Upper lobe of right lung (tissue), 1 donor: ENCODE measurements around the gene DNAJB2. TPM values are rescaled to one million over a fixed set of nuclear protein-coding genes. Genes with fewer than 3 reads are reported as not detected.

ENCODE experiments used
- ATAC-seq: fragments of 200-7000 bp; cut with Tn5 transposase; one replicate; pipeline ENCODE4 v1.9.1; 2020; ENCODE audit warnings: mild to moderate bottlenecking, moderate library complexity
- DNase-seq: peaks from one replicate; pipeline ENCODE4 v3.0.0-alpha.2; 2020
- H3K27ac ChIP-seq: fragments of 200-600 bp; one replicate; pipeline ENCODE4 v1.8.0; 2022
- H3K27me3 ChIP-seq: fragments of 200-600 bp; one replicate; pipeline ENCODE4 v1.8.0; 2022; ENCODE audit warnings: mild to moderate bottlenecking
- H3K36me3 ChIP-seq: fragments of 200-600 bp; one replicate; pipeline ENCODE4 v1.8.0; 2022
- H3K4me1 ChIP-seq: fragments of 200-600 bp; one replicate; pipeline ENCODE4 v1.8.0; 2022
- H3K4me3 ChIP-seq: fragments of 200-600 bp; one replicate; pipeline ENCODE4 v1.8.0; 2022; ENCODE audit warnings: mild to moderate bottlenecking
- H3K9me3 ChIP-seq: fragments of 200-600 bp; one replicate; pipeline ENCODE4 v1.8.0; 2022
- intact Hi-C: fragments of 100-400 bp; cut with DNase I; formaldehyde crosslinking; loops from one replicate; pipeline ENCODE4 v1.11.0; 2022
- total RNA-seq: library from RNA; stranded (reverse); fragmentation: NEBNext Ultra II Directional; extraction: Animal tissue kit (Norgen Biotek cat#: 25700); gene quantifications from one replicate; pipeline ENCODE4 v1.2.1, GENCODE V29; 2021
- TF ChIP-seq, protein P1 (sequence below): fragments of 200-600 bp; IDR thresholded peaks from one replicate; pipeline ENCODE4 v1.8.0; 2022; ENCODE audit warnings: antibody characterized with exemption
- donor health status: DM: no; HTN: yes; CAD: no; lungs with severe emphysema.

DNAJB2 gene
- total RNA-seq, 1 donor from 2014 or later: 79.4 TPM

- intact Hi-C loops: no loop called here
Observed at GRCh38 chr2:219278655-219279150, 463 bp upstream of the DNAJB2 start.

DNA sequence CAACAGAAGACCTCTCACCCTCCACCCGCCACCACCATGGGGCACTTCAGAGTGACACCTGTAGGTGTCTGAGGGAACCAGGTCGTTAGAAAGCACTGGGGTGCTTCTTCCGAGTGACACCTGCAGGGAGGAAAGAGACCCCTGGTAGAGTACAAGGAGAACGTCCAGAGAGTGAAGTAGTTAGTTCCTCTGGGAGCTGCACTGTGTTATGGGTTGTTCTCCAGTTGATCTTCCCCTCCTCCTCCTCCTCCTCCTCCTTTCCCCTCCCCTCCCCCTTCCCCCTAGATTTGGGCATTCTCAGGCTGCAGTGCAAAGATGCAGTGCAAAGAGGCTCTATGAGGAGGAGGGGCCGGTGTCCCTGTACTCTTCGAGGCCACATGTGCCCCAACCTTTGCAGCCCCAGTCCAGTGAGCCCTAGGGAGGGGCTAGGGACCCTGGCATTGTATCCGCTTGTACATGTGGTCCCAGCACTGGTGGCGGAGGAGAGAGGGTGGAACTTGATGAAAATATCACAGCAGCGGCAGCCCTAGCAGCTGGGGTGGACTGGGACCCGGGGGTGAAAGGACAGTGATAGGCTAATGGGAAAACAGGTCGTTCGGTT is 850 bp downstream of the DNAJB2 start:
- no peaks in the 10 kb centered on the region for H3K27me3 ChIP-seq
- no peak for DNase-seq
- intact Hi-C loops: no loop called here

More at GRCh38 chr2:219278655-219279150, 463 bp upstream of the DNAJB2 start:
- no peaks in the 10 kb centered on the region for H3K9me3 ChIP-seq
- H3K4me3 ChIP-seq: peak overlapping the region; percentile 88
- no peak for DNase-seq
- H3K27ac ChIP-seq: peak overlapping the region; percentile 99
- H3K27me3 ChIP-seq: no peaks in the 10 kb centered on the region
- H3K4me1 ChIP-seq: peaks cover 20% of the 10 kb centered on the region
- peaks cover 34% of the 10 kb centered on the region for H3K36me3 ChIP-seq
- TF ChIP-seq, protein P1, sequence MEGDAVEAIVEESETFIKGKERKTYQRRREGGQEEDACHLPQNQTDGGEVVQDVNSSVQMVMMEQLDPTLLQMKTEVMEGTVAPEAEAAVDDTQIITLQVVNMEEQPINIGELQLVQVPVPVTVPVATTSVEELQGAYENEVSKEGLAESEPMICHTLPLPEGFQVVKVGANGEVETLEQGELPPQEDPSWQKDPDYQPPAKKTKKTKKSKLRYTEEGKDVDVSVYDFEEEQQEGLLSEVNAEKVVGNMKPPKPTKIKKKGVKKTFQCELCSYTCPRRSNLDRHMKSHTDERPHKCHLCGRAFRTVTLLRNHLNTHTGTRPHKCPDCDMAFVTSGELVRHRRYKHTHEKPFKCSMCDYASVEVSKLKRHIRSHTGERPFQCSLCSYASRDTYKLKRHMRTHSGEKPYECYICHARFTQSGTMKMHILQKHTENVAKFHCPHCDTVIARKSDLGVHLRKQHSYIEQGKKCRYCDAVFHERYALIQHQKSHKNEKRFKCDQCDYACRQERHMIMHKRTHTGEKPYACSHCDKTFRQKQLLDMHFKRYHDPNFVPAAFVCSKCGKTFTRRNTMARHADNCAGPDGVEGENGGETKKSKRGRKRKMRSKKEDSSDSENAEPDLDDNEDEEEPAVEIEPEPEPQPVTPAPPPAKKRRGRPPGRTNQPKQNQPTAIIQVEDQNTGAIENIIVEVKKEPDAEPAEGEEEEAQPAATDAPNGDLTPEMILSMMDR: no peak
- ATAC-seq: no peak

DNA sequence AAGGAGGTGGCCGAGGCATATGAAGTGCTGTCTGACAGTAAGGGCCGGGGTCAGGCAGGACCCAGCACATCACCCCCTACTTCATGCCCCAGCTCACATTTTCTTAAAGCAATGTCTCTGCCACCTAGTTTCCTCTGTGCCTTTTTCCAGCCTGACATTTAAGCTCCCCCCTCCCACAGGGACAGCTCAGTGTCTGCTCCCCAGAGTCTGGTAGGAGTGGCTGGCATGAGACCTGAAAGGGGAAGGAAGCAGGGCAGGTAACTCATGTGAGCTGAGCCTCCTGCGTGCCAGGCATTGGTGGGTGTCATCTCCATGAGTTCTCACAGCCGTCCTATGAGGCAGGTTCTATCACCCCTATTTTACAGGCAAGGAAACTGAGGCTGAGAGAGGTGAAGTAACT is 1.5 kb downstream of the DNAJB2 start:
- intact Hi-C loops: no loop called here
- Histone ChIP-seq H3K4me3 (no peak overlapping the region), H3K9me3 (no peaks in the 10 kb centered on the region), H3K36me3 (peaks cover 51% of the 10 kb centered on the region), H3K27ac (no peak overlapping the region), H3K4me1 (peaks cover 20% of the 10 kb centered on the region), H3K27me3 (no peaks in the 10 kb centered on the region)
- ATAC-seq: no peak
- DNase-seq: no peak
- TF ChIP-seq, protein P1: no peak

More for the DNA sequence above, 850 bp downstream of the DNAJB2 start:
- H3K27ac ChIP-seq: peak overlapping the region; percentile 99
- H3K4me1 ChIP-seq: peaks cover 20% of the 10 kb centered on the region
- peak overlapping the region; percentile 88 for H3K4me3 ChIP-seq
- no peak for ATAC-seq
- H3K36me3 ChIP-seq: peaks cover 47% of the 10 kb centered on the region
- H3K9me3 ChIP-seq: no peaks in the 10 kb centered on the region
- TF ChIP-seq, protein P1: no peak

GRCh38 chr2:219281588-219281987 is 2.4 kb downstream of the DNAJB2 start:
- H3K36me3 ChIP-seq: peaks cover 51% of the 10 kb centered on the region

GRCh38 chr2:219282375-219282774 is 3.2 kb downstream of the DNAJB2 start:
- H3K27ac ChIP-seq: no peak overlapping the region

More at GRCh38 chr2:219281588-219281987, 2.4 kb downstream of the DNAJB2 start:
- ATAC-seq: no peak
- Histone ChIP-seq H3K27me3 (no peaks in the 10 kb centered on the region), H3K4me3 (no peak overlapping the region), H3K4me1 (peaks cover 20% of the 10 kb centered on the region), H3K9me3 (no peaks in the 10 kb centered on the region), H3K27ac (no peak overlapping the region)
- intact Hi-C loops: no loop called here
- DNase-seq: no peak
- TF ChIP-seq, protein P1: no peak

More at GRCh38 chr2:219282375-219282774, 3.2 kb downstream of the DNAJB2 start:
- H3K4me1 ChIP-seq: peaks cover 20% of the 10 kb centered on the region
- intact Hi-C loops: no loop called here
- ATAC-seq (no peak), DNase-seq (no peak)
- no peak overlapping the region for H3K4me3 ChIP-seq
- TF ChIP-seq, protein P1: no peak
- H3K27me3 ChIP-seq: no peaks in the 10 kb centered on the region
- no peaks in the 10 kb centered on the region for H3K9me3 ChIP-seq
- peaks cover 51% of the 10 kb centered on the region for H3K36me3 ChIP-seq
